CD4-positive, CD25-positive, alpha-beta regulatory T cell (primary cell): ENCODE measurements around the gene KIF2A. TPM values are rescaled to one million over a fixed set of nuclear protein-coding genes. Genes with fewer than 3 reads are reported as not detected.

Experiments
- ATAC-seq, 2 donors: fragments of 150-1000 bp; cut with Tn5 transposase; one replicate each; pipeline ENCODE4 v1.10.0; 2021; ENCODE audit warnings: low read depth in 2 of 2, moderate number of reproducible peaks in 2 of 2, moderate library complexity in 1 of 2
- DNase-seq, 3 donors: peaks; one replicate each; pipeline versions ENCODE4 v3.0.0 to v3.0.0-alpha.2; 2012 to 2022; ENCODE audit warnings: mixed read lengths in 1 of 3
- H3K27ac ChIP-seq: one replicate; pipeline ENCODE4 v1.7.0; 2013; ENCODE audit warnings: mild to moderate bottlenecking, low read length; ENCODE audit not compliant: insufficient read depth, poor library complexity, severe bottlenecking
- H3K27me3 ChIP-seq: one replicate; pipeline ENCODE4 v1.7.0; 2013; ENCODE audit warnings: low read length; ENCODE audit not compliant: control insufficient read depth, insufficient read depth
- H3K36me3 ChIP-seq: one replicate; pipeline ENCODE4 v1.7.0; 2013; ENCODE audit warnings: mild to moderate bottlenecking, low read length, moderate library complexity; ENCODE audit not compliant: control insufficient read depth, insufficient read depth
- H3K4me1 ChIP-seq: 2 replicates; pipeline ENCODE4 v1.7.0; 2013; ENCODE audit warnings: mild to moderate bottlenecking, low read length; ENCODE audit not compliant: insufficient read depth, control insufficient read depth, poor library complexity, severe bottlenecking
- H3K4me3 ChIP-seq: one replicate; pipeline ENCODE4 v1.7.0; 2013; ENCODE audit warnings: low read depth, mild to moderate bottlenecking, low read length, moderate library complexity
- H3K9me3 ChIP-seq, 2 experiments: 1 replicate in 1 of 2; 2 replicates in 1 of 2; pipeline ENCODE4 v1.7.0; 2013; ENCODE audit warnings: low read length in 2 of 2, mild to moderate bottlenecking in 1 of 2, moderate library complexity in 1 of 2; ENCODE audit not compliant: control insufficient read depth in 2 of 2
- H3K27ac Mint-ChIP-seq, 3 donors: one replicate each; pipeline ENCODE4 v1.8.0; 2020 to 2022; ENCODE audit warnings: mild to moderate bottlenecking in 3 of 3, mixed read lengths in 3 of 3, moderate library complexity in 2 of 3
- H3K27me3 Mint-ChIP-seq: one replicate; pipeline ENCODE4 v1.8.0; 2022; ENCODE audit warnings: mild to moderate bottlenecking, mixed read lengths
- H3K36me3 Mint-ChIP-seq: one replicate; pipeline ENCODE4 v1.8.0; 2020; ENCODE audit warnings: mixed read lengths
- H3K4me1 Mint-ChIP-seq, 4 donors: one replicate each; pipeline ENCODE4 v1.8.0; 2020 to 2022; ENCODE audit warnings: mixed read lengths in 4 of 4, mild to moderate bottlenecking in 1 of 4
- H3K4me3 Mint-ChIP-seq, 4 donors: one replicate each; pipeline ENCODE4 v1.8.0; 2020 to 2022; ENCODE audit warnings: mild to moderate bottlenecking in 4 of 4, mixed read lengths in 4 of 4, moderate library complexity in 3 of 4
- H3K9me3 Mint-ChIP-seq, 7 donors: one replicate each; pipeline ENCODE4 v1.8.0; 2020 to 2022; ENCODE audit warnings: mixed read lengths in 7 of 7, mild to moderate bottlenecking in 3 of 7, moderate library complexity in 2 of 7
- polyA plus RNA-seq, 4 donors: library from polyadenylated mRNA; unstranded; fragments of 300-500 nt; fragmentation: Illumina TruSeq; gene quantifications; one replicate each; pipeline ENCODE4 v1.2.3, GENCODE V29; 2021
- total RNA-seq: library from RNA; stranded (reverse); gene quantifications from one replicate; pipeline ENCODE4 v1.2.3, GENCODE V29; 2022

The KIF2A gene
- total and polyA plus RNA-seq, 5 donors from 2014 or later, result 114 to 191 (median 172) TPM

DNA sequence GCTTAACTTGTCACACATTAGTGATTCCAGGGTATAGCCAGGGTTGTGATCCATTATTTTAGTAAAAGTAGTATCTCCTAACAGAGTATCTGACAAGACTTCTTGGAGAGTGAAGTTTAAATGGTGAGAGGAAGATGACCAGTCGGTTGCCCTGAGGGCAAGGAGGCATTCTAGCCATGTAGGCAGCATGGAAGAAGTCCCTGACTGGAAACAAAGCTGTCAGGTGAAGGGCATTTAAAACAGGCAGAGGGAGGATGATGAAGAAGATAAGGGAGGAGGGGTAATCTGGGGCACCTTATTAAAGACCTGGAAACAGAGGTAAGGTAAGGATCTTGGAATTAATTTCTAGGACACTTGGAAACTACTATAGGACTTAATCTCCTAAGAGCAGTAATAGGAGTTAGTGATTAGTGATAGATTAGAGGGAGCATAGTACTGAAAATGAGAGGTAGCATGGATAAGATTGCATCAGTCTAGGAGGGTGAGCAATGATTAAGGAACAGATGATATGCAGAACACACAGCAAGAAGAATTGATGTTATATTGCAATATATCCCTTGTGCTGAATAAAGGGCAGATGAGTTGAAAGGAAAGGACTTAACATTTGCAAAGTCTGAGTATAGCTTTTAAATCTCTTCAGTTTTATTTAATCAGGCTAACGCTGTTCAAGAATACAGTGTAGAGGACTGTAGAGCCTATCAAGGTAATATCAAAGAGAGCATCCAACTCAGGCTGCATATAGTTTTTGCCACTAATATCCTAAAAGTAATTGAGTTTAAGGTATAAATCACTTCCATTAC lies 9.6 kb downstream of the KIF2A start:
- peak overlapping the region; percentile 59 to 70 (median 67) for H3K27ac Mint-ChIP-seq
- H3K4me3 Mint-ChIP-seq, result peak overlapping the region; percentile 37 to 48 (median 38)
- ATAC-seq, result no peak
- H3K27ac ChIP-seq, result peak overlapping the region; percentile 16
- H3K4me1 ChIP-seq, result peaks cover 84% of the 10 kb centered on the region
- no peak for DNase-seq
- H3K27me3 ChIP-seq, result no peaks in the 10 kb centered on the region
- H3K36me3 Mint-ChIP-seq, result peaks cover 2% of the 10 kb centered on the region
- H3K36me3 ChIP-seq, result peaks cover 7% of the 10 kb centered on the region
- peaks cover 59 to 95% (median 79%) of the 10 kb centered on the region in 4 donors for H3K4me1 Mint-ChIP-seq
- H3K4me3 ChIP-seq, result peak overlapping the region; percentile 37
- no peaks in the 10 kb centered on the region for H3K27me3 Mint-ChIP-seq
- no peaks in the 10 kb centered on the region for H3K9me3 ChIP-seq
- no peaks in the 10 kb centered on the region for H3K9me3 Mint-ChIP-seq

DNA sequence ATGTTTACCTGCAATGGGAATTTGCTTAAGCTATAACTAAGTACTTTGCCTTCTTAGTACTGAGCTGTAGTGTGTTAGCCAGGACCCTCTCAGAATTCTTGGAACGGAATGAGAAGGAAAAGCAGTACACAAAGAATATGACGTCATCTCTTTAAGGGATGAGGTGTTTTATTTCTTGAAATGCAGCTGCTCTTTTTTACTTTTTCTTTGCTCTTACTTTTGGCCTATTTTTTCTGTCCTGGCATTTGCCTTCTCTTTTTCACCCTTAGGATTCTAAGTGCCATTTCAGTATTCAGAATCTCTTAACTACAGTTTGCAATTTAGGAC lies 10.1 kb downstream of the KIF2A start:
- peak overlapping the region in 2 of 4 donors; percentile 6 to 12 for H3K4me3 Mint-ChIP-seq

GRCh38 chr5:62317810-62318209 lies 11.8 kb downstream of the KIF2A start:
- Mint-ChIP-seq H3K4me3 (peak overlapping the region in 3 of 4 donors; percentile 40 to 56 (median 53)), H3K4me1 (peaks cover 48 to 92% (median 71%) of the 10 kb centered on the region in 4 donors), H3K9me3 (no peaks in the 10 kb centered on the region), H3K27me3 (no peaks in the 10 kb centered on the region), H3K27ac (peak overlapping the region in 1 of 3 donors; percentile 72), H3K36me3 (no peaks in the 10 kb centered on the region)
- ATAC-seq (no peak), DNase-seq (no peak)
- peaks cover 19% of the 10 kb centered on the region for H3K36me3 ChIP-seq
- H3K9me3 ChIP-seq, result no peaks in the 10 kb centered on the region
- H3K27ac ChIP-seq, result peak overlapping the region; percentile 26
- no peaks in the 10 kb centered on the region for H3K27me3 ChIP-seq
- H3K4me3 ChIP-seq, result peak overlapping the region; percentile 39
- H3K4me1 ChIP-seq, result peaks cover 66% of the 10 kb centered on the region

More for the DNA sequence above, 10.1 kb downstream of the KIF2A start:
- Histone ChIP-seq H3K27me3 (no peaks in the 10 kb centered on the region), H3K4me1 (peaks cover 78% of the 10 kb centered on the region), H3K9me3 (no peaks in the 10 kb centered on the region), H3K36me3 (peaks cover 9% of the 10 kb centered on the region), H3K27ac (peak overlapping the region; percentile 16), H3K4me3 (peak overlapping the region; percentile 17)
- Mint-ChIP-seq H3K9me3 (no peaks in the 10 kb centered on the region), H3K36me3 (no peaks in the 10 kb centered on the region), H3K4me1 (peaks cover 58 to 95% (median 78%) of the 10 kb centered on the region in 4 donors), H3K27ac (peak overlapping the region in 1 of 3 donors; percentile 39), H3K27me3 (no peaks in the 10 kb centered on the region)
- ATAC-seq (no peak), DNase-seq (no peak)

DNA sequence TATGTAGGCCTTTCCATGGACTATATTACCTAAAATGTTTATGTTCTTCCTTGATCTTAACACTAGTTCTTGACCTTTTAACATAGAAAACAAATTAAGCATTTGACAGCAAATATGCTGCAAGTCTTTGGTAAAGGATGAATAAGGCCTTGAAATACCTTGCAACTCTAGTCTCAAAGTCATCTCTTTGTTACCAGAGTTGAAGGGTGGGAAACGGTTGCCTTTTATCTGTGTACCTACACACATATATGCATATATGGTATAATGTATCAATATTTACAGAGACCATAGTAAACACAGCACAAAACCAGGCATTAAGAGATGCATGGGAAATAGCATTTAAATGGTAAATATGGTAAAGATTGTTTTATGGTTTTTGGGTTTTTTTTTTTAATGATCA lies 16.5 kb downstream of the KIF2A start:
- peak overlapping the region in 1 of 3 donors; percentile 15 for H3K27ac Mint-ChIP-seq
- Histone ChIP-seq H3K4me3 (no peak overlapping the region), H3K9me3 (no peaks in the 10 kb centered on the region), H3K27me3 (no peaks in the 10 kb centered on the region), H3K36me3 (peaks cover 18% of the 10 kb centered on the region), H3K4me1 (peaks cover 30% of the 10 kb centered on the region), H3K27ac (no peak overlapping the region)
- peaks cover 21% of the 10 kb centered on the region for H3K36me3 Mint-ChIP-seq
- ATAC-seq (no peak), DNase-seq (no peak)
- no peaks in the 10 kb centered on the region for H3K27me3 Mint-ChIP-seq
- no peak overlapping the region for H3K4me3 Mint-ChIP-seq
- H3K4me1 Mint-ChIP-seq, result peaks cover 49 to 87% (median 67%) of the 10 kb centered on the region in 4 donors
- no peaks in the 10 kb centered on the region for H3K9me3 Mint-ChIP-seq

GRCh38 chr5:62326302-62326701 lies 20.3 kb downstream of the KIF2A start:
- H3K27me3 ChIP-seq, result no peaks in the 10 kb centered on the region
- Mint-ChIP-seq H3K4me1 (peaks cover 42 to 86% (median 62%) of the 10 kb centered on the region in 4 donors), H3K4me3 (peak overlapping the region in 2 of 4 donors; percentile 10 to 12), H3K9me3 (no peaks in the 10 kb centered on the region), H3K36me3 (peaks cover 21% of the 10 kb centered on the region), H3K27me3 (no peaks in the 10 kb centered on the region), H3K27ac (peak overlapping the region; percentile 56 to 73 (median 66))
- peaks cover 14% of the 10 kb centered on the region for H3K36me3 ChIP-seq
- H3K9me3 ChIP-seq, result no peaks in the 10 kb centered on the region
- DNase-seq (no peak), ATAC-seq (no peak)
- no peak overlapping the region for H3K4me3 ChIP-seq
- no peak overlapping the region for H3K27ac ChIP-seq
- H3K4me1 ChIP-seq, result peaks cover 24% of the 10 kb centered on the region

- Histone ChIP-seq H3K36me3 (peaks cover 12% of the 10 kb centered on the region), H3K27me3 (no peaks in the 10 kb centered on the region), H3K4me1 (peaks cover 24% of the 10 kb centered on the region), H3K9me3 (no peaks in the 10 kb centered on the region), H3K4me3 (no peak overlapping the region), H3K27ac (no peak overlapping the region)
- H3K27me3 Mint-ChIP-seq, result no peaks in the 10 kb centered on the region
- peaks cover 21% of the 10 kb centered on the region for H3K36me3 Mint-ChIP-seq
- no peaks in the 10 kb centered on the region for H3K9me3 Mint-ChIP-seq
- H3K4me1 Mint-ChIP-seq, result peaks cover 41 to 86% (median 60%) of the 10 kb centered on the region in 4 donors
- peak overlapping the region in 2 of 4 donors; percentile 10 to 12 for H3K4me3 Mint-ChIP-seq
- H3K27ac Mint-ChIP-seq, result peak overlapping the region; percentile 56 to 73 (median 57)
- ATAC-seq, result no peak
- DNase-seq, result no peak
These were observed 20.7 kb downstream of the KIF2A start for GRCh38 chr5:62326702-62327101.

DNA sequence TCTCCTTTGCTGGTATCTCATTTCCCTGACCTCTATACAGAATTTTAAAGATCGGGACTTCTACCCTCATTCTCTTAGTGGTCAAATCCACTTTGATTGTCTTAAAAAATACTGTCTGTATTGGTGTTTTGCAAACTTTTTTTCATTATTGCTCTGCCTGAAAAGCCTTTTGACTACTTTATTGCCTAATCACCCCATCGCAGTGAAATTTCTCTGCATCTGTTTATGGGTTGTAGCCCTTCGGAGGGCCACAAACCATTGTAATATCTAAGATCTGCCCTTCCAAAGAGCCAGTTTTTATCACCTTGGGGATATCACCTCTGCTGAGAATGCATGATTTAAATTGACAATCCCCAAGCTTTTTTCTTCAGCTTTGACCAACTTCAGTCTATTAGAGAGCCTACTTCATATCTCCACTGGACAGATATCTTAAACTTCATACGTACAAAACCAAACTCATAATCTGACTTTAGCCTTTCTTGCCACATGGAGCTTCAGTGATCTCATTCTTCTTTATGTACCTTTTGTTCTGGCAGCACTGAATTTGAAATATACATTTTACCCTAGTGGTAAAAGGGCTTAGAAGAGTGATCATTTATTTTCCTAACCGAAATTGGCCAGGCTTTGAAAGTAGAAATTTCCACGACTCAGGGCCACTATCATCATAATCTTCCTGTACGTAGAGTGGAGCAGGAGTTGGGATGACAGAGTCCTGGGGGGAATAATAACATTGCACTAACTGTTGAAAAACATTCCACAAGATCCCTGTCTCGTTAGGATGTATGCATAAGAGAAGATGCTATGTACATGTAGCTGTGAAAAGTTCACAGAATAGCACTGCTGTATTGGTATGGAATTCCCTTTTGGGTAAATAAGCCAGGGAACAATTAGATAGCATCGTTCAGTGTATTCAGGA lies 21.4 kb downstream of the KIF2A start:
- Histone ChIP-seq H3K4me1 (peaks cover 24% of the 10 kb centered on the region), H3K27me3 (no peaks in the 10 kb centered on the region), H3K27ac (no peak overlapping the region), H3K9me3 (no peaks in the 10 kb centered on the region), H3K4me3 (peak overlapping the region; percentile 1), H3K36me3 (peaks cover 6% of the 10 kb centered on the region)
- ATAC-seq (no peak), DNase-seq (no peak)
- peak overlapping the region in 1 of 4 donors; percentile 5 for H3K4me3 Mint-ChIP-seq
- no peaks in the 10 kb centered on the region for H3K27me3 Mint-ChIP-seq
- no peaks in the 10 kb centered on the region for H3K9me3 Mint-ChIP-seq
- H3K36me3 Mint-ChIP-seq, result peaks cover 21% of the 10 kb centered on the region
- peak overlapping the region; percentile 37 to 57 (median 56) for H3K27ac Mint-ChIP-seq
- H3K4me1 Mint-ChIP-seq, result peaks cover 44 to 84% (median 63%) of the 10 kb centered on the region in 4 donors
